ENCODE data around the gene GPR108.

GPR108 gene

DNA sequence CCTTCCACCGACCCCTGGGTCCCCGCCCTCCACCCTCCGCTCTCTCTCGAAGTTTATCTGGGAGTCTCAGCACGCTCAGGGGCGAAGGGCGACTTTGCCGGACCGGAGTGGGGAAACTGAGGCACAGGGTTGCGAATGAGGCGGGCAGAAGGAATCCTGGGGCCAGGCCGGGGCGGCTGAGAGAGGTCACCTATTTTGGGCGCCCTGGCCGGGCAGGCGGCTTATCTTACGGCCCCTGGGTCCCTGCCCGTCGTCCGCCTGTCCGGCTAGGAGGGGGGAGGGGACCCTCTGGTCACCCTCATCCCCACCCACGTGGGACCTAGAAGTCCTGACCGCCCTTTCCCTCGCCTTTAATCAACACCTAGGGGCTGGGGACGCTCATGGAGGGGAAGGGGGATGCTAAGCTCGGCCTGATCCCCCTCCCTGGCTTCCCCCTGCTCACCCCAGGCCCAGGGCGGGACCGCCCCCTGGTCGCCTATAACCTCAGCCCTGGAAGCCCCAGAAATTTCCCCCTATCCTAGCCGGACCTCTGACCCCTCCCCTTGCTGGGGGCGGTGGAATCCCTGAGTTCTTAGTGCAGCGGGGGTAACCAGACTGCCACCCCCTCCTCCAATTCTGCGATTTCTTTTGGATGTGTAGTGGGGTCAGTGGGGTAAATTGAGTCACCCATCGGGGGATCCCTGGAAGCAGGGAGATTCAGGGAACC lies 2.7 kb upstream of the GPR108 start:
- peak overlapping the region; percentile 86 for H2BK120ac ChIP-seq (ENCODE audit: insufficient read depth, low read length, poor library complexity)
- WGBS (ENCODE audit: extremely low coverage, insufficient coverage, insufficient read length) = no CpG with 5 or more reads among the region's 34 CpGs
- H3K4me2 ChIP-seq (ENCODE audit: low read length) = peak overlapping the region; percentile 80

GRCh38 chr19:6739390-6739882 lies 2.1 kb upstream of the GPR108 start, which contains the start of gene TRIP10:
TSS of gene TRIP10 (plus strand) at chr19:6739680. CDS start at chr19:6739762, 82 bp downstream.
- peak; percentile 77 to 85 for DNase-seq
- Histone ChIP-seq H3K18ac (ENCODE audit: low read length) (peak within 1 kb of the TSS; percentile 97), H4K12ac (ENCODE audit: low read depth, low read length) (peak within 1 kb of the TSS; percentile 89), H3K27ac (ENCODE audit: low read depth, low read length) (peak within 1 kb of the TSS; percentile 83), H3K14ac (ENCODE audit: low read length) (peak within 1 kb of the TSS; percentile 87), H4K8ac (ENCODE audit: low read depth, low read length) (peak within 1 kb of the TSS; percentile 96), H2BK12ac (ENCODE audit: low read length) (peak within 1 kb of the TSS; percentile 87), H3K9ac (ENCODE audit: low read length) (peak within 1 kb of the TSS; percentile 94), H3K4me3 (ENCODE audit: low read depth, low read length) (peak within 1 kb of the TSS; percentile 94), H4K91ac (ENCODE audit: low read depth, low read length) (peak within 1 kb of the TSS; percentile 95), H3K4ac (ENCODE audit: low read depth, low read length) (peak within 1 kb of the TSS; percentile 98), H3K23ac (ENCODE audit: low read length) (no peak within 1 kb of the TSS), H3K79me2 (ENCODE audit: control insufficient read depth, insufficient read depth, low read length, poor library complexity) (peaks cover 21% of the 10 kb centered on the region), H3K79me1 (ENCODE audit: low read length) (peaks cover 49% of the 10 kb centered on the region), H2AFZ (ENCODE audit: insufficient read depth, low read length, poor library complexity) (peak within 1 kb of the TSS; percentile 94), H2AK5ac (ENCODE audit: low read length) (peak within 1 kb of the TSS; percentile 94), H2BK120ac (ENCODE audit: insufficient read depth, low read length, poor library complexity) (peak within 1 kb of the TSS; percentile 95), H2BK5ac (ENCODE audit: low read depth, low read length, poor library complexity) (peak within 1 kb of the TSS; percentile 95), H3K27me3 (ENCODE audit: insufficient read depth, low read length) (no peaks in the 10 kb centered on the region), H3K36me3 (ENCODE audit: control insufficient read depth in 1 of 2, insufficient read depth in 2 of 2, low read length in 2 of 2) (peaks cover 15 to 20% of the 10 kb centered on the region in 2 experiments), H3K4me2 (ENCODE audit: low read length) (peak within 1 kb of the TSS; percentile 80), H3K9me3 (ENCODE audit: insufficient read depth, low read depth, low read length) (no peaks in the 10 kb centered on the region), H3K4me1 (ENCODE audit: control insufficient read depth in 1 of 2, insufficient read depth in 2 of 2, low read length in 2 of 2) (peaks cover 45 to 46% of the 10 kb centered on the region in 2 experiments)
- no CpG with 5 or more reads among the region's 47 CpGs for WGBS (ENCODE audit: extremely low coverage, insufficient coverage, insufficient read length)

More for the DNA sequence above, 2.7 kb upstream of the GPR108 start:
- H3K27me3 ChIP-seq (ENCODE audit: insufficient read depth, low read length) = no peaks in the 10 kb centered on the region
- peak overlapping the region; percentile 95 for H4K91ac ChIP-seq (ENCODE audit: low read depth, low read length)
- peak overlapping the region; percentile 83 for H3K27ac ChIP-seq (ENCODE audit: low read depth, low read length)
- H3K23ac ChIP-seq (ENCODE audit: low read length) = no peak overlapping the region
- H3K14ac ChIP-seq (ENCODE audit: low read length) = peak overlapping the region; percentile 74
- H4K12ac ChIP-seq (ENCODE audit: low read depth, low read length) = peak overlapping the region; percentile 80
- no peaks in the 10 kb centered on the region for H3K9me3 ChIP-seq (ENCODE audit: insufficient read depth, low read depth, low read length)
- peak overlapping the region; percentile 75 for H4K8ac ChIP-seq (ENCODE audit: low read depth, low read length)
- H3K4me1 ChIP-seq (ENCODE audit: control insufficient read depth in 1 of 2, insufficient read depth in 2 of 2, low read length in 2 of 2) = peaks cover 49 to 51% of the 10 kb centered on the region in 2 experiments
- peak overlapping the region; percentile 55 for H2AFZ ChIP-seq (ENCODE audit: insufficient read depth, low read length, poor library complexity)
- peak overlapping the region; percentile 95 for H2BK5ac ChIP-seq (ENCODE audit: low read depth, low read length, poor library complexity)
- H2BK12ac ChIP-seq (ENCODE audit: low read length) = peak overlapping the region; percentile 87
- peak overlapping the region; percentile 94 for H2AK5ac ChIP-seq (ENCODE audit: low read length)
- H3K4ac ChIP-seq (ENCODE audit: low read depth, low read length) = peak overlapping the region; percentile 98
- H3K9ac ChIP-seq (ENCODE audit: low read length) = peak overlapping the region; percentile 94
- H3K4me3 ChIP-seq (ENCODE audit: low read depth, low read length) = peak overlapping the region; percentile 94
- peaks cover 23% of the 10 kb centered on the region for H3K79me2 ChIP-seq (ENCODE audit: control insufficient read depth, insufficient read depth, low read length, poor library complexity)
- DNase-seq = peak; percentile 60 to 69
- H3K79me1 ChIP-seq (ENCODE audit: low read length) = peaks cover 53% of the 10 kb centered on the region
- H3K36me3 ChIP-seq (ENCODE audit: control insufficient read depth in 1 of 2, insufficient read depth in 2 of 2, low read length in 2 of 2) = peaks cover 21 to 24% of the 10 kb centered on the region in 2 experiments
- peak overlapping the region; percentile 97 for H3K18ac ChIP-seq (ENCODE audit: low read length)

DNA sequence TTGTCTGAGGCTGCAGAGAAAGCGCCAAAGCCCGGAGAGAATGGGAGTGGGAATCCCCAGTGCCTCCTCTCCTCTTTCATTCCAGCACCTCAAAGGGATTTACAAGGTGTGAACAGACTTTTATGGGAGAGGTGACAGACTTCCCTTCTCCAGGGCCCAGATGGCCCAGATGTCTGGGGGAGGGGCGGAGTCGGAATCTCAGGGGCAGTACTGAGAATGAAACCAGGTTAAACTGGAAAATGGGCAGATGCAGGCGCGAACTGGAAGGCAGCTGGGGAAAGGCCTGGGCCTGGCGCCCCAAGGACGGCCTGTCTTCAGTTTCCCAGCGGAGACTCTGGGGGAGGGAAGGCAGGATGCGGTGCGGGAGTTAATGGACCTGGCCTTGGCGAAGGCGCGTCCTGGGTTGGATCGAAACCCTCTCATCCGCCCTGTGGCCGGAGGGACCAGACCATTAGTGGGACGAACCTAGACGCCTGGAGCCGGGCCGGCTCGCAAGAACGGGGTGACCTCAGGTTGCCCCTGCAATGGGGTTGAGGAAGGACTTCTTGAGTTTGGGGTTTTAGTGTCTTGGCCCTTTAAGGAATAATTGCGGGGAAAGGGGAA lies 1.5 kb upstream of the GPR108 start:
- peak overlapping the region; percentile 96 for H4K8ac ChIP-seq (ENCODE audit: low read depth, low read length)
- peak overlapping the region; percentile 79 for H2BK5ac ChIP-seq (ENCODE audit: low read depth, low read length, poor library complexity)
- peak overlapping the region; percentile 94 for H2AFZ ChIP-seq (ENCODE audit: insufficient read depth, low read length, poor library complexity)
- no peaks in the 10 kb centered on the region for H3K9me3 ChIP-seq (ENCODE audit: insufficient read depth, low read depth, low read length)
- DNase-seq = peak; percentile 88 to 94
- peak overlapping the region; percentile 69 for H3K18ac ChIP-seq (ENCODE audit: low read length)
- peaks cover 40 to 42% of the 10 kb centered on the region in 2 experiments for H3K4me1 ChIP-seq (ENCODE audit: control insufficient read depth in 1 of 2, insufficient read depth in 2 of 2, low read length in 2 of 2)
- no CpG with 5 or more reads among the region's 24 CpGs for whole genome bisulfite sequencing (ENCODE audit: extremely low coverage, insufficient coverage, insufficient read length)
- H3K27ac ChIP-seq (ENCODE audit: low read depth, low read length) = peak overlapping the region; percentile 72
- peak overlapping the region; percentile 95 for H2BK120ac ChIP-seq (ENCODE audit: insufficient read depth, low read length, poor library complexity)
- H4K91ac ChIP-seq (ENCODE audit: low read depth, low read length) = peak overlapping the region; percentile 93
- H3K36me3 ChIP-seq (ENCODE audit: control insufficient read depth in 1 of 2, insufficient read depth in 2 of 2, low read length in 2 of 2) = peaks cover 10 to 14% of the 10 kb centered on the region in 2 experiments
- H3K79me2 ChIP-seq (ENCODE audit: control insufficient read depth, insufficient read depth, low read length, poor library complexity) = peaks cover 19% of the 10 kb centered on the region
- no peak overlapping the region for H3K9ac ChIP-seq (ENCODE audit: low read length)
- peak overlapping the region; percentile 65 for H3K4ac ChIP-seq (ENCODE audit: low read depth, low read length)
- peak overlapping the region; percentile 58 for H3K4me2 ChIP-seq (ENCODE audit: low read length)
- no peaks in the 10 kb centered on the region for H3K27me3 ChIP-seq (ENCODE audit: insufficient read depth, low read length)
- H3K79me1 ChIP-seq (ENCODE audit: low read length) = peaks cover 44% of the 10 kb centered on the region
- H2BK12ac ChIP-seq (ENCODE audit: low read length) = peak overlapping the region; percentile 78
- peak overlapping the region; percentile 34 for H2AK5ac ChIP-seq (ENCODE audit: low read length)
- H3K4me3 ChIP-seq (ENCODE audit: low read depth, low read length) = no peak overlapping the region
- H3K14ac ChIP-seq (ENCODE audit: low read length) = peak overlapping the region; percentile 87
- peak overlapping the region; percentile 89 for H4K12ac ChIP-seq (ENCODE audit: low read depth, low read length)
- no peak overlapping the region for H3K23ac ChIP-seq (ENCODE audit: low read length)

Measured in trophoblast cell (in vitro differentiated cells and primary cell).